Measurements from ENCODE around the gene TEAD2.

DNA sequence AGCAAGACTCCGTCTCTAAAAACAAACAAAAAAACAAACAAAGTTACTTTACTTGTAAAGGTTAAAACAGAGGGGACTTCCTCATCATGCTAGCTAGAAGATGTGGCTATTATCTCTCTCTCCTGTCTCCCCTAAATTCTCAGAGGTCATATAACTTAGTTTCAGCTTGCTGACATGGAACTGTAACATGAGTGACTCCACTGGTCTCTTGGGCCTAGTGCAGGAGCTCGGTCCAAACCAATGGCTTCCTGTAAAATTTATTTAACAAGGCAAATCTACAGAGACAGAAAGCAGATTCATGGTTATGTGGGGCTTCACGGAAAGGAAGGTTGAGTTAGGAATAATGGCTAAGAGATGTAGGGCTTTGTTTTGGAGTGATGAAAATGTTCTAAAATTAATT is 16.3 kb upstream of the TEAD2 start:
- TF ChIP-seq, protein P1, sequence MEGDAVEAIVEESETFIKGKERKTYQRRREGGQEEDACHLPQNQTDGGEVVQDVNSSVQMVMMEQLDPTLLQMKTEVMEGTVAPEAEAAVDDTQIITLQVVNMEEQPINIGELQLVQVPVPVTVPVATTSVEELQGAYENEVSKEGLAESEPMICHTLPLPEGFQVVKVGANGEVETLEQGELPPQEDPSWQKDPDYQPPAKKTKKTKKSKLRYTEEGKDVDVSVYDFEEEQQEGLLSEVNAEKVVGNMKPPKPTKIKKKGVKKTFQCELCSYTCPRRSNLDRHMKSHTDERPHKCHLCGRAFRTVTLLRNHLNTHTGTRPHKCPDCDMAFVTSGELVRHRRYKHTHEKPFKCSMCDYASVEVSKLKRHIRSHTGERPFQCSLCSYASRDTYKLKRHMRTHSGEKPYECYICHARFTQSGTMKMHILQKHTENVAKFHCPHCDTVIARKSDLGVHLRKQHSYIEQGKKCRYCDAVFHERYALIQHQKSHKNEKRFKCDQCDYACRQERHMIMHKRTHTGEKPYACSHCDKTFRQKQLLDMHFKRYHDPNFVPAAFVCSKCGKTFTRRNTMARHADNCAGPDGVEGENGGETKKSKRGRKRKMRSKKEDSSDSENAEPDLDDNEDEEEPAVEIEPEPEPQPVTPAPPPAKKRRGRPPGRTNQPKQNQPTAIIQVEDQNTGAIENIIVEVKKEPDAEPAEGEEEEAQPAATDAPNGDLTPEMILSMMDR (IDR thresholded peaks at IDR 0.05): no peak
- no peak for TF ChIP-seq POLR2A (IDR thresholded peaks at IDR 0.05)
